SK-N-SH treated with all-trans-retinoic acid at 6 μM for 48 hours (cell line): ENCODE measurements around the gene KRT82.

Experiments used
- ATAC-seq: fragments of 200-7000 bp; cut with Tn5 transposase; 3 replicates; pipeline ENCODE4 v1.9.1; 2020; ENCODE audit warnings: mild to moderate bottlenecking, moderate library complexity
- ARNTL ChIP-seq: fragments of 450-650 bp; formaldehyde crosslinking; IDR thresholded peaks from 2 replicates; pipeline ENCODE4 v1.5.0; 2020; ENCODE audit warnings: low read depth, mild to moderate bottlenecking, moderate library complexity, borderline replicate concordance
- BACH2 ChIP-seq: fragments of 250-450 bp; sonication (Bioruptor Pico); IDR thresholded peaks from 2 replicates; pipeline ENCODE4 v1.9.0; 2021; ENCODE audit warnings: mild to moderate bottlenecking, borderline replicate concordance
- CREB5 ChIP-seq: fragments of 250-450 bp; sonication (Bioruptor Pico); IDR thresholded peaks from 2 replicates; pipeline ENCODE4 v1.5.1; 2020; ENCODE audit warnings: low read depth, mild to moderate bottlenecking, moderate library complexity
- CSDC2 ChIP-seq: fragments of 250-450 bp; sonication (Bioruptor Pico); IDR thresholded peaks from 2 replicates; pipeline ENCODE4 v1.5.0; 2020; ENCODE audit warnings: mild to moderate bottlenecking, moderate library complexity
- CSRNP3 ChIP-seq: fragments of 250-450 bp; sonication (Bioruptor Pico); IDR thresholded peaks from 2 replicates; pipeline ENCODE4 v1.5.1; 2021; ENCODE audit warnings: mild to moderate bottlenecking, moderate library complexity
- ESRRG ChIP-seq: fragments of 250-450 bp; sonication (Bioruptor Pico); IDR thresholded peaks from 2 replicates; pipeline ENCODE4 v1.6.1; 2021; ENCODE audit warnings: mild to moderate bottlenecking
- GLIS3 ChIP-seq: fragments of 250-450 bp; sonication (Bioruptor Pico); IDR thresholded peaks from 2 replicates; pipeline ENCODE4 v1.5.0; 2020; ENCODE audit warnings: mild to moderate bottlenecking, moderate library complexity
- ISL1 ChIP-seq: fragments of 250-450 bp; sonication (Bioruptor Pico); IDR thresholded peaks from 2 replicates; pipeline ENCODE4 v2.1.2; 2022; ENCODE audit warnings: mild to moderate bottlenecking, moderate library complexity
- PATZ1 ChIP-seq: fragments of 250-450 bp; sonication (Bioruptor Pico); IDR thresholded peaks from 2 replicates; pipeline ENCODE4 v1.8.0; 2020; ENCODE audit warnings: mild to moderate bottlenecking, moderate library complexity, borderline replicate concordance
- RARB ChIP-seq: fragments of 250-450 bp; sonication (Bioruptor Pico); IDR thresholded peaks from 2 replicates; pipeline ENCODE4 v1.8.0; 2021; ENCODE audit warnings: mild to moderate bottlenecking, moderate library complexity
- SNAI2 ChIP-seq: fragments of 250-450 bp; sonication (Bioruptor Pico); IDR thresholded peaks from 2 replicates; pipeline ENCODE4 v1.5.0; 2020; ENCODE audit warnings: mild to moderate bottlenecking, moderate library complexity
- TCF4 ChIP-seq: fragments of 250-450 bp; sonication (Bioruptor Pico); IDR thresholded peaks from 2 replicates; pipeline ENCODE4 v1.8.0; 2021; ENCODE audit warnings: mild to moderate bottlenecking, moderate library complexity, borderline replicate concordance
- TOX ChIP-seq: fragments of 250-450 bp; sonication (Bioruptor Pico); IDR thresholded peaks from 2 replicates; pipeline ENCODE4 v1.8.0; 2021; ENCODE audit warnings: mild to moderate bottlenecking, moderate library complexity, borderline replicate concordance
- ZFP3 ChIP-seq: fragments of 250-450 bp; sonication (Bioruptor Pico); IDR thresholded peaks from 2 replicates; pipeline ENCODE4 v1.5.0; 2020; ENCODE audit warnings: mild to moderate bottlenecking, moderate library complexity
- ZNF70 ChIP-seq: fragments of 450-650 bp; formaldehyde crosslinking; IDR thresholded peaks from 2 replicates; pipeline ENCODE4 v1.5.0; 2020; ENCODE audit warnings: mild to moderate bottlenecking, moderate library complexity
- ZNF8 ChIP-seq: fragments of 450-650 bp; formaldehyde crosslinking; IDR thresholded peaks from 2 replicates; pipeline ENCODE4 v1.5.0; 2020; ENCODE audit warnings: mild to moderate bottlenecking, moderate library complexity
- TF ChIP-seq, protein P1 (sequence below): fragments of 250-450 bp; sonication (Bioruptor Pico); IDR thresholded peaks from 2 replicates; pipeline ENCODE4 v1.8.0; 2021; ENCODE audit warnings: low read depth, mild to moderate bottlenecking, moderate library complexity, borderline replicate concordance

The KRT82 gene

DNA sequence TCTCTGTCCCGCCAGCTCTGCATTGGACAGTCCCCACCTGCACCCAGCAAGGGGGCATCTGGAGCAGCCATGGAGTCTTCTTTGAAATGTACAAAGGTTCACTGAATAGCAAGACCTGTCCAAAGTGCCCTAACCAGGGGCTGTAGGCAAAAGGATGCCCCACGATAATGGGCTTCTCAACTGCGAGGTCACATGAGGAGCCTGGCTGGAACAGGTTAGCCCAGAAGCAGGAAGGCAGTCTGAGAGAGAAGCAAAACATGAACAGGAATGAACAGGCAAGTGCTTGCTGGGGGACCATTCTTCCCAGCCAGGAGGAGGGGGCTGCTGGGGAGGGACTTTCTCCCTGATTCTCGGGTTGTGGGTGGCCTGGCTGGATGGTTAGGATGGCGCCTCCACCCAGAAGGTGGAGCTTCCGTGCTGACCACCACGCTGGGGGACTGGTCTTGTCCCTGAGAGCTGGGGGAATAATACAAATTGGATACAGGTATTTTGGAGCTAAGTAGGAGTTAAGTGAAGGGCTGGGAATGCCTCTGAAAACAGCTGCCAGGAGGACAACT is 46.0 kb downstream of the KRT82 start:
- no peak for TF ChIP-seq RARB (CRISPR knock-in tag)
- no peak for TF ChIP-seq SNAI2
- ATAC-seq = no peak

DNA sequence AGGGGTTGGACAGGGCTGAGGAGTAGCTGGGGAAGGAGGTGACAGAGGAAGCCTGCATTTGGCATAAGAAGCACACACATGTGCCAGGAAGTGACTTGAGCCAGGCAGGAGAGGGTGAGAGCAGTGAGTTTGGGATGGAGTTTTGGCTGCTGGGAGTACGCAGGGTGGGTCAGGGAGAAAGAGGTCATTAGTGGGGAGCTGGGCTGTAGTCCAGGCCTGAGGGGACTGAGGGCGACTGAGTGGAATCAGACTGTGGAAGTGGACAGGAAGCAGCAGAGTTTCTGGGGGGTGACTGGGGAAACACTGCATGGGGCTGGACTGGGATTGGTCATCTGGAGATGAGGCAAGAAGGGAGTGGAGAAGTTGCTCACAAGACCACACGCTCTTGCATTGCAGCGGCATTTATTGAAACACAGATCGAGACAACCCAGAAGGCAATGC is 46.5 kb downstream of the KRT82 start:
- ATAC-seq = no peak
- TF ChIP-seq PATZ1 (no peak), ZNF8 (CRISPR knock-in tag) (no peak), ARNTL (CRISPR knock-in tag) (no peak), CSDC2 (CRISPR knock-in tag) (no peak), RARB (CRISPR knock-in tag) (no peak), ZNF70 (CRISPR knock-in tag) (no peak), SNAI2 (no peak)

- no peak for TF ChIP-seq RARB (CRISPR knock-in tag)
- no peak for TF ChIP-seq TOX (CRISPR knock-in tag)
- TF ChIP-seq CREB5 = no peak
- ATAC-seq = no peak
These were observed 47.4 kb downstream of the KRT82 start for GRCh38 chr12:52358575-52359350.

GRCh38 chr12:52356762-52357580 is 49.2 kb downstream of the KRT82 start:
- TF ChIP-seq CSRNP3 (no peak), BACH2 (CRISPR knock-in tag) (no peak), ZFP3 (CRISPR knock-in tag) (no peak), CREB5 (no peak), ISL1 (CRISPR knock-in tag) (no peak), ESRRG (CRISPR knock-in tag) (no peak), TCF4 (CRISPR knock-in tag) (no peak), GLIS3 (CRISPR knock-in tag) (no peak), PATZ1 (no peak), ARNTL (CRISPR knock-in tag) (no peak), ZNF8 (CRISPR knock-in tag) (no peak)
- TF ChIP-seq, protein P1, sequence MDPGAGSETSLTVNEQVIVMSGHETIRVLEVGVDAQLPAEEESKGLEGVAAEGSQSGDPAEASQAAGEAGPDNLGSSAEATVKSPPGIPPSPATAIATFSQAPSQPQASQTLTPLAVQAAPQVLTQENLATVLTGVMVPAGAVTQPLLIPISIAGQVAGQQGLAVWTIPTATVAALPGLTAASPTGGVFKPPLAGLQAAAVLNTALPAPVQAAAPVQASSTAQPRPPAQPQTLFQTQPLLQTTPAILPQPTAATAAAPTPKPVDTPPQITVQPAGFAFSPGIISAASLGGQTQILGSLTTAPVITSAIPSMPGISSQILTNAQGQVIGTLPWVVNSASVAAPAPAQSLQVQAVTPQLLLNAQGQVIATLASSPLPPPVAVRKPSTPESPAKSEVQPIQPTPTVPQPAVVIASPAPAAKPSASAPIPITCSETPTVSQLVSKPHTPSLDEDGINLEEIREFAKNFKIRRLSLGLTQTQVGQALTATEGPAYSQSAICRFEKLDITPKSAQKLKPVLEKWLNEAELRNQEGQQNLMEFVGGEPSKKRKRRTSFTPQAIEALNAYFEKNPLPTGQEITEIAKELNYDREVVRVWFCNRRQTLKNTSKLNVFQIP (CRISPR knock-in tag) = no peak
- no peak for ATAC-seq
